ENCODE results near the gene CCDC74B. TPM values are rescaled to one million over a fixed set of nuclear protein-coding genes. Genes with fewer than 3 reads are reported as not detected.
"Not testable (repeated sequence)": the region's sequence is repeated elsewhere in the genome, so short reads cannot be mapped to it uniquely, and the experiment has no call there.

CCDC74B gene
- total and polyA plus RNA-seq, 2 experiments from 2014 or later = 7.8 to 17.0 TPM

GRCh38 chr2:130152816-130153595 lies 8.1 kb upstream of the CCDC74B start:
- Histone ChIP-seq H3K36me3 (no peaks in the 10 kb centered on the region), H3K27me3 (no peaks in the 10 kb centered on the region)
- TF ChIP-seq CTCF (IDR thresholded peaks at IDR 0.05; ENCODE audit: low read depth, low read length) = no peak

GRCh38 chr2:130152136-130152815 lies 7.4 kb upstream of the CCDC74B start:
- not testable (repeated sequence) for H3K27me3 ChIP-seq; H3K4me1 ChIP-seq (ENCODE audit: low read depth); H3K36me3 ChIP-seq; H3K9me3 ChIP-seq (ENCODE audit: low read depth); DNase-seq (ENCODE audit: low read depth in 1 of 2, low spot score in 1 of 2); H3K27ac ChIP-seq; H3K4me3 ChIP-seq

More at GRCh38 chr2:130152816-130153595, 8.1 kb upstream of the CCDC74B start:
- Histone ChIP-seq H3K4me1 (ENCODE audit: low read depth) (no peaks in the 10 kb centered on the region), H3K9me3 (ENCODE audit: low read depth) (no peaks in the 10 kb centered on the region), H3K27ac (no peak overlapping the region), H3K4me3 (no peak overlapping the region)
- DNase-seq (ENCODE audit: low read depth in 1 of 2, low spot score in 1 of 2) = no peak

GRCh38 chr2:130151145-130151512 lies 6.2 kb upstream of the CCDC74B start:
- H3K27ac ChIP-seq; H3K9me3 ChIP-seq (ENCODE audit: low read depth); DNase-seq (ENCODE audit: low read depth in 1 of 2, low spot score in 1 of 2); H3K27me3 ChIP-seq; H3K4me3 ChIP-seq; H3K36me3 ChIP-seq; H3K4me1 ChIP-seq (ENCODE audit: low read depth): not testable (repeated sequence)

GRCh38 chr2:130150181-130151144 lies 5.6 kb upstream of the CCDC74B start:
- TF ChIP-seq CTCF (IDR thresholded peaks at IDR 0.05; ENCODE audit: low read depth, low read length) = no peak

GRCh38 chr2:130148515-130148914 lies 3.6 kb upstream of the CCDC74B start:
- H3K4me3 ChIP-seq; H3K9me3 ChIP-seq (ENCODE audit: low read depth); H3K4me1 ChIP-seq (ENCODE audit: low read depth); H3K27me3 ChIP-seq; H3K36me3 ChIP-seq; DNase-seq (ENCODE audit: low read depth in 1 of 2, low spot score in 1 of 2); H3K27ac ChIP-seq: not testable (repeated sequence)

More at GRCh38 chr2:130150181-130151144, 5.6 kb upstream of the CCDC74B start:
- H3K36me3 ChIP-seq = no peaks in the 10 kb centered on the region
- DNase-seq (ENCODE audit: low read depth in 1 of 2, low spot score in 1 of 2) = no peak
- no peaks in the 10 kb centered on the region for H3K9me3 ChIP-seq (ENCODE audit: low read depth)
- H3K27me3 ChIP-seq = no peaks in the 10 kb centered on the region
- no peak overlapping the region for H3K4me3 ChIP-seq
- H3K4me1 ChIP-seq (ENCODE audit: low read depth) = no peaks in the 10 kb centered on the region
- H3K27ac ChIP-seq = no peak overlapping the region

- H3K36me3 ChIP-seq; H3K4me3 ChIP-seq; H3K9me3 ChIP-seq (ENCODE audit: low read depth); H3K27me3 ChIP-seq; H3K4me1 ChIP-seq (ENCODE audit: low read depth); H3K27ac ChIP-seq: not testable (repeated sequence)
- DNase-seq (ENCODE audit: low read depth in 1 of 2, low spot score in 1 of 2) = peak in 1 of 2 donors; percentile 16
Observed at GRCh38 chr2:130143266-130144039, 1.5 kb downstream of the CCDC74B start.

- not testable (repeated sequence) for H3K27ac ChIP-seq; H3K4me3 ChIP-seq; DNase-seq (ENCODE audit: low read depth in 1 of 2, low spot score in 1 of 2); H3K27me3 ChIP-seq; H3K9me3 ChIP-seq (ENCODE audit: low read depth); H3K36me3 ChIP-seq; H3K4me1 ChIP-seq (ENCODE audit: low read depth)
Observed at GRCh38 chr2:130142396-130143265, 2.3 kb downstream of the CCDC74B start.

GRCh38 chr2:130141645-130142370 lies 3.1 kb downstream of the CCDC74B start:
- H3K27me3 ChIP-seq; DNase-seq (ENCODE audit: low read depth in 1 of 2, low spot score in 1 of 2); H3K9me3 ChIP-seq (ENCODE audit: low read depth): not testable (repeated sequence)

GRCh38 chr2:130141002-130141401 lies 3.9 kb downstream of the CCDC74B start:
- not testable (repeated sequence) for H3K27me3 ChIP-seq; H3K9me3 ChIP-seq (ENCODE audit: low read depth); H3K36me3 ChIP-seq; H3K4me3 ChIP-seq; DNase-seq (ENCODE audit: low read depth in 1 of 2, low spot score in 1 of 2); H3K27ac ChIP-seq; H3K4me1 ChIP-seq (ENCODE audit: low read depth)

More at GRCh38 chr2:130141645-130142370, 3.1 kb downstream of the CCDC74B start:
- H3K4me3 ChIP-seq; H3K4me1 ChIP-seq (ENCODE audit: low read depth); H3K36me3 ChIP-seq; H3K27ac ChIP-seq: not testable (repeated sequence)
